NK-92 treated with Interleukin-12 subunit alpha and Interleukin-12 subunit beta, amount 100 ng/mL, for 24 hours (cell line): ENCODE measurements around the gene PGLYRP2.
A peak's percentile ranks its signal among the peaks of the same experiment; 100 is the strongest.

Experiments
- DNase-seq: peaks from one replicate; lab custom pipeline; 2025; lab: John Stamatoyannopoulos, UW

Gene PGLYRP2

GRCh38 chr19:15439078-15439799 is 40.1 kb downstream of the PGLYRP2 start:
- DNase-seq, result no peak

GRCh38 chr19:15438577-15438976 is 40.7 kb downstream of the PGLYRP2 start:
- no peak for DNase-seq

- DNase-seq, result no peak
Measured at GRCh38 chr19:15438124-15438496, 41.2 kb downstream of the PGLYRP2 start.

- DNase-seq, result no peak
Measured at GRCh38 chr19:15437355-15438123, 41.8 kb downstream of the PGLYRP2 start.

GRCh38 chr19:15436826-15437110 is 42.5 kb downstream of the PGLYRP2 start:
- DNase-seq, result no peak

- DNase-seq, result no peak
Measured at GRCh38 chr19:15436012-15436825, 43.1 kb downstream of the PGLYRP2 start.

- DNase-seq, result no peak
Measured at GRCh38 chr19:15433519-15434069, 45.7 kb downstream of the PGLYRP2 start.

GRCh38 chr19:15432629-15433518 is 46.4 kb downstream of the PGLYRP2 start:
- DNase-seq, result peak; percentile 80

GRCh38 chr19:15432018-15432494 is 47.2 kb downstream of the PGLYRP2 start:
- DNase-seq, result no peak

GRCh38 chr19:15431396-15432017 is 47.8 kb downstream of the PGLYRP2 start:
- no peak for DNase-seq

GRCh38 chr19:15430526-15431120 is 48.7 kb downstream of the PGLYRP2 start:
- DNase-seq, result no peak

- DNase-seq, result no peak
Measured at GRCh38 chr19:15429825-15430467, 49.4 kb downstream of the PGLYRP2 start.

- DNase-seq, result no peak
Measured at GRCh38 chr19:15428956-15429824, 50.1 kb downstream of the PGLYRP2 start.

GRCh38 chr19:15427991-15428471 is 51.3 kb downstream of the PGLYRP2 start:
- no peak for DNase-seq

- no peak for DNase-seq
Measured at GRCh38 chr19:15427350-15427700, 52.0 kb downstream of the PGLYRP2 start.

GRCh38 chr19:15426485-15427349 is 52.6 kb downstream of the PGLYRP2 start:
- no peak for DNase-seq

- no peak for DNase-seq
Measured at GRCh38 chr19:15425321-15425950, 53.9 kb downstream of the PGLYRP2 start.
